Measurements from ENCODE around the gene R3HDM2. TPM values are rescaled to one million over a fixed set of nuclear protein-coding genes. Genes with fewer than 3 reads are reported as not detected.

The R3HDM2 gene
- total RNA-seq, 4 donors from 2014 or later = 30.7 to 40.8 (median 35.5) TPM

- H3K4me3 ChIP-seq (replicated peaks in 1 of 3) = no peak overlapping the region
- intact Hi-C loops (cut with DNase I) = loop anchor here (2.0 kb wide), 1 partner anchor 29 kb away; no protein-coding TSS in a partner anchor
- peak in 1 of 2 donors; percentile 10 for DNase-seq
- TF ChIP-seq POLR2A (IDR thresholded peaks at IDR 0.05) (no peak), CTCF (IDR thresholded peaks at IDR 0.05) (no peak)
- 15 to 17% methylated on average over 7 of the region's 7 CpGs for WGBS, 2 donors
- H3K4me1 ChIP-seq = peaks cover 8 to 30% of the 10 kb centered on the region in 2 donors
- no peaks in the 10 kb centered on the region for H3K36me3 ChIP-seq
- H3K27ac ChIP-seq = no peak overlapping the region
- peaks cover 7% of the 10 kb centered on the region for H3K27me3 ChIP-seq
- no peaks in the 10 kb centered on the region for H3K9me3 ChIP-seq
These were observed 215.2 kb downstream of the R3HDM2 start for GRCh38 chr12:57215668-57216013.

GRCh38 chr12:57215065-57215464 is 215.8 kb downstream of the R3HDM2 start:
- Histone ChIP-seq H3K27ac (no peak overlapping the region), H3K9me3 (no peaks in the 10 kb centered on the region), H3K36me3 (no peaks in the 10 kb centered on the region), H3K27me3 (peaks cover 6% of the 10 kb centered on the region), H3K4me3 (replicated peaks in 1 of 3) (no peak overlapping the region), H3K4me1 (peaks cover 8 to 30% of the 10 kb centered on the region in 2 donors)
- intact Hi-C loops (cut with DNase I) = loop anchor here (2.0 kb wide), 1 partner anchor 30 kb away; no protein-coding TSS in a partner anchor
- DNase-seq = no peak
- TF ChIP-seq CTCF (IDR thresholded peaks at IDR 0.05) (no peak), POLR2A (IDR thresholded peaks at IDR 0.05) (no peak)
- WGBS, 2 donors = 24 to 32% methylated on average over 9 to 11 of the region's 11 CpGs

- TF ChIP-seq POLR2A (IDR thresholded peaks at IDR 0.05) = no peak
- TF ChIP-seq CTCF (IDR thresholded peaks at IDR 0.05) = peak in 5 of 6 experiments; percentile 30 to 73 (median 51)
- peak; percentile 50 to 56 for DNase-seq
- H3K4me3 ChIP-seq (replicated peaks in 1 of 3) = no peak overlapping the region
- H3K27me3 ChIP-seq = peaks cover 6% of the 10 kb centered on the region
- no peaks in the 10 kb centered on the region for H3K36me3 ChIP-seq
- H3K27ac ChIP-seq = no peak overlapping the region
- 1 to 2% methylated on average over 12 to 14 of the region's 14 CpGs for WGBS, 2 donors
- H3K9me3 ChIP-seq = no peaks in the 10 kb centered on the region
- H3K4me1 ChIP-seq = peaks cover 8 to 30% of the 10 kb centered on the region in 2 donors
- intact Hi-C loops (cut with DNase I) = loop anchor here (2.0 kb wide), 1 partner anchor 30 kb away; no protein-coding TSS in a partner anchor
These were observed 216.5 kb downstream of the R3HDM2 start for GRCh38 chr12:57214398-57214781.

- 42 to 62% methylated on average over 4 of the region's 4 CpGs for WGBS, 2 donors
- Histone ChIP-seq H3K4me1 (peaks cover 8 to 30% of the 10 kb centered on the region in 2 donors), H3K27me3 (peaks cover 6% of the 10 kb centered on the region), H3K27ac (no peak overlapping the region), H3K4me3 (replicated peaks in 1 of 3) (no peak overlapping the region), H3K9me3 (no peaks in the 10 kb centered on the region), H3K36me3 (no peaks in the 10 kb centered on the region)
- no peak for DNase-seq
- intact Hi-C loops (cut with DNase I) = loop anchor here (2.0 kb wide), 1 partner anchor 31 kb away; no protein-coding TSS in a partner anchor
- TF ChIP-seq POLR2A (IDR thresholded peaks at IDR 0.05) (no peak), CTCF (IDR thresholded peaks at IDR 0.05) (no peak)
These were observed 217.0 kb downstream of the R3HDM2 start for GRCh38 chr12:57213763-57214397.

- no peak overlapping the region for H3K4me3 ChIP-seq (replicated peaks in 1 of 3)
- intact Hi-C loops (cut with DNase I) = no loop called here
- H3K4me1 ChIP-seq = peaks cover 8 to 30% of the 10 kb centered on the region in 2 donors
- H3K27me3 ChIP-seq = peaks cover 6% of the 10 kb centered on the region
- DNase-seq = peak; percentile 86
- peak; percentile 87 to 98 (median 94) for TF ChIP-seq CTCF (IDR thresholded peaks at IDR 0.05)
- no peak for TF ChIP-seq POLR2A (IDR thresholded peaks at IDR 0.05)
- no peaks in the 10 kb centered on the region for H3K36me3 ChIP-seq
- H3K27ac ChIP-seq = no peak overlapping the region
- H3K9me3 ChIP-seq = no peaks in the 10 kb centered on the region
- WGBS, 2 donors = 10 to 13% methylated on average over 16 of the region's 16 CpGs
These were observed 217.7 kb downstream of the R3HDM2 start for GRCh38 chr12:57213058-57213715.
